Measurements from ENCODE around the gene PPP3CA.
A peak's percentile ranks its signal among the peaks of the same experiment; 100 is the strongest.

Gene PPP3CA

GRCh38 chr4:101286663-101287062, 60.7 kb downstream of the PPP3CA start:
- DNase-seq = no peak

DNA sequence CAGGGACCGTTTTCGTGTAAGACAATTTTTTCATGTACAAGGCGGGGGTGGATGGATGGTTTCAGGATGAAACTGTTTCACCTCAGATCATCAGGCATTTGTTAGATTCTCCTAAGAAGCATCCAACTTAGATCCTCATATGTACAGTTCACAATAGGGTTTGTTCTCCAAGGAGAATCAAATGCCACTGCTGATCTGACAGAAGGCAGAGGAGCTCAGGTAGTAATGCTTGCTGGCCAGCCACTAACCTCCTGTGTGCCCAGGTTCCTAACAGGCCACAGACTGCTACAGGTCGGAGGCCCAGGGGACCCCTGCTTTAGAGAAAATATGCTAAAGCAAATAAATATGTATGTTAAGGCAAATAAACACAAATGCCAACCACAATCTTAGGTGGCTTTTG, 61.3 kb downstream of the PPP3CA start:
- DNase-seq = no peak

DNA sequence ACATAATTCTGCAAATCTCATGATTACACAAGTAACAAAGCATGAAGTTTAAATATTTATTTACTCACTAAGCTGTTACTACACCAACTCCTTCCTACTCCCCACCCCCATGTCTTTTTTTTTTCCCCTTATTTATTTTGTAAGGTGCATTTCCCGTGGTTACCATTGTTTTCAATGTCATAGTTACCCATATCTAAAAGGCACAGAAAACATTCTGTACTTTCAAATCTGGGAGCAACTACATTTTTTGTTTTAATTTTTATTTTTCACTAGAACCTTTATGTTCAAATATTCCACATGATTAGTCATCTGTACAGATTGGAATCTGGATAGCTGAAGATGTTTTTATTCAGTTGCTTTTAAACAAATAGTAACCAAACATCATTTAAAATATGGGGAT, 62.8 kb downstream of the PPP3CA start:
- no peak for DNase-seq

GRCh38 chr4:101283434-101283833, 63.9 kb downstream of the PPP3CA start:
- no peak for DNase-seq

GRCh38 chr4:101282076-101282844, 65.1 kb downstream of the PPP3CA start:
- no peak for DNase-seq

GRCh38 chr4:101280866-101281600, 66.3 kb downstream of the PPP3CA start:
- DNase-seq = no peak

DNA sequence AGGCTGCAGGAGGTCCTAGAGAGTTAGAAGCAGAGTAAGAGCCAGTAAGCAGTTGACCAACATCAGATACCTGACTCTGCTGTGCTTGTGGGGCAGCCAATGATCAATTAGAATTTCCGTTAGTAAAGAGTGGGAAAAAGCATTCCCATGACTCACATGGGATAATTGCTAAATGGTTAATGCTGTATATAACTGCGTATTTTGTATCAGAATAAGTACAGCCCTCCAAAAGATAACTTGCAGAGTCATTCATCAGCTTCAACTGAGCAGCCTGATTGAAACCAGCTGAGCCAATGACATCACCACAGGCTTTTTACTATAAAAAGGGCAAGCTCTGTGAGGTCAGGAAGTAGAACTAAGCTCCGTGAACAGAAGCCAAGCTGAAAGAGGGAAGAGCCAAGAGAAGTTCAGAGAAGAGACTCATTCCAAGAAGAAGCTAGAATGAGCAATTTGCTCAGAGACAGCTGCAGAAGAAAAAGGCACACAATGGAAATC, 67.9 kb downstream of the PPP3CA start:
- DNase-seq = peak; percentile 55

DNA sequence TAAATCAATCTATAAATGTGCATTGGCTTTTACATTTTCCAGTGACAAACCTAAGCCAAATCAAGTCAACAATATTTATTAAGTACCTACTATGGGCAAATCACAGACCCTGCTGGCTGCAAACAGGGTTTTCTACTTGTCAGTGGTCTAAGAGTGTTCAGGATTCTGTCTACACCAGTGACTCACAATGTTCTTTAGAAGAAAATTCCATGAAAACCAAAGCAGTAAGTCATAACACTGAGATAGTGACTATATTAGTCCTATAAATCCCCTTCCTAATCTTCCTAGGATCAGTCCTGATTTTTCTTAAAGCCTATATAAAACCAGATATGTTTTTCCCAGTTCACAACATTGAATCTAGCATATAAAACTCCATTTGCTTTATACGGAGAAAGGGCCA, 69.7 kb downstream of the PPP3CA start:
- DNase-seq = no peak

- no peak for DNase-seq
Measured at GRCh38 chr4:101276661-101277060, 70.7 kb downstream of the PPP3CA start.

GRCh38 chr4:101274888-101275752, 72.2 kb downstream of the PPP3CA start:
- DNase-seq = no peak

DNA sequence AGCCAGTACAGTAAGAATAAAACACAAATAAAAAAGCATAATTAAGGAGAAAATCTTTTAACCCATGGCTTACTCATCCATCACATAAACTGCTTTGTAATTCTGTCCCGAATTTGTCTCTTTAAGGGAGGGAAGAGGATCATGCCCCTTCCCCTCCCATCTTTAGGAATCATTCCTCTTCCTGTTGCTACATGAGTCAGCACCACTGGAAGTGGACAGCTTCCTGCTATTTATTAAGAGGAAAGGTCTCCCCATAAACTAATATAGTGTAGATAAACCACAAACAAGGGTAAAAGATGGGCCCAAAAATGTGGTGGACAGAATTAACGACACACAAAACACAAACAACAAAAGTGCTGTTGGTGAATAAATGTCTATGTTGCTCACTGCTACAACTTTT, 75.8 kb downstream of the PPP3CA start:
- DNase-seq = no peak

DNA sequence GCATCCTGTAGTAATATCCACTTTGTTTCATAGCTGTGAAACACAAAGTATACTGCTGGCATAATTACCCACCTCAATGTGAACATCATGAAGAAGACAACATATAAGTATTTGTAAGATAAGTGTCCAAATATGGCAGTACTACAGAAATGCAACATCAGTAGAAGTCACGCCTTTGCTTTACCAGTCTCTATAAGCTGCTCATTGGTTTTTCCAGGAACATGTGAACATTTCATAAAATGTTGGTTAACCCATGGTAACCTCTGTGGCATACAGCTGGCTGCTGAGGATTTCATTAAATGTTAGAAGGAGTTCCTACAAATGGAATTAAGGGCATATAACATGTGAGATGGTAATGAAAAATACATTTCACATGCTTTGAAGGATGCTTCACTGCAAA, 77.6 kb downstream of the PPP3CA start:
- DNase-seq = no peak

- no peak for DNase-seq
Measured at GRCh38 chr4:101265816-101266172, 81.5 kb downstream of the PPP3CA start.

- no peak for DNase-seq
Measured at GRCh38 chr4:101264993-101265815, 82.1 kb downstream of the PPP3CA start.

DNA sequence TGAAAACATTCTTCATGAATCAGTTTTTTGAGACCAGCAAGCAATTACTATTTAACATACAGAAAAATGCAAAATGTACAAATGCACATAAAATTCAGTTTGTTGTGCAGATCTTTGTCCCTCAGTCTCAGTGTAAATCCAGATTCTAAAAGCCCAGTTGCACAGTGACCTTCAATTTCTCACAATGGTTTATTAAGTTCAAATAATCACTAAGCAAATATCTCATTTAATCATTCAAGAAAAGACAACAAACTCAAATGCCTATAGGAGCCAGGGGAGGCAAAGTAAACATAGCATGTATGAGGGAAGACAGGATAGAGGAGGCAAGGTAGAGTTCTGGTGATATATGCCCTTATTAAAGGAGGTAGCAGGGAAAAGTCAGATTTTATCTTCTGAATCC, 82.8 kb downstream of the PPP3CA start:
- no peak for DNase-seq

- no peak for DNase-seq
Measured at GRCh38 chr4:101262683-101263082, 84.6 kb downstream of the PPP3CA start.

GRCh38 chr4:101259876-101260275, 87.5 kb downstream of the PPP3CA start:
- DNase-seq = no peak

GRCh38 chr4:101258883-101259282, 88.4 kb downstream of the PPP3CA start:
- no peak for DNase-seq

GRCh38 chr4:101256222-101256621, 91.1 kb downstream of the PPP3CA start:
- DNase-seq = no peak

- DNase-seq = no peak
Measured at GRCh38 chr4:101254776-101255175, 92.5 kb downstream of the PPP3CA start.

GRCh38 chr4:101253121-101253520, 94.2 kb downstream of the PPP3CA start:
- no peak for DNase-seq

DNA sequence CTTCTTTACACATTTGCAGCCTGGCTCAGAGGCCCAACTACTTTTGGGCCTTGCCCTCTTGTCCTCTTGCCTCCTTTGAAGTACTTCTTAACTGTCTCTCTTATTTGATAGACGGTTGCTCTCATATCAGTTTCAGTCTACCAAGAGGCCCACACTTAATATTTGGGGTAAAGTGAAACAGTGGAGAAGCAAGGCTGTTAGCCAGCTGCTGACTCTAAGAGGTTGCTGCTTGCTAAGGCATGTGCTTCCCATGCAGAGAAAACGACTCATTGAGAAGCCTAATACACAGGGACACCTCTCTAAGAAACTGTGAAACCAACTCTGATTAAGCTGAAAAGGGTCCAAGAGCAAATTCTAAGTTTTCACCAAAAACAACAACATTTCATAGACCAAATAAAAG, 94.6 kb downstream of the PPP3CA start:
- peak; percentile 21 for DNase-seq
